Measurements from ENCODE around the gene CCDC196.

Gene CCDC196

DNA sequence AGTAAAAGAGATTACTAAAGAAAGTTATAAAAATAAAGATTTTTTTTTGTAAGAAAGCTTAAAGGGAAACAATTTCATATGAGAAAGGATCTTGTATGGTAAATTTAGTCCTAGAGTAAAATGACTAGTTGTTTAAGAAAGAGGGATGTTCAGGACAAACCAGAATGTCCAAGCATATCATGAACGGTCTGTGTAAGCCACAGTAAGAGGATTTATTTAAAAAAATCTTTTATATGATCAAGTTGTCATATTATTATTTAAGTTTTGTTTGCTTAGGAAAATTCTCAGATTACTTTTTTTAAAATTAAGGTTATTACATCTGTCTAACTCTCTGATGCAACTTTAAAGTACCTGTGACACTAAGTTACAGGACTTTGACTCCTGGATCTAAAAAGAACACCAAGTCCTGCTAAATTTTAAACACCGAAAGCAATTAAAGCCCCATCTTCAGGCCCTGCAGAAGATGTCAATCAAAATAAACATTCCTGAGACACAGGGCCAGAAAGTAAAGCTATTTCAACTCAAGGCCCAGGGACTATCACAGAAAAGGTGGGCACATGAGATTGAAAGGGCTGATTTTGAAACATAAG is 17.3 kb upstream of the CCDC196 start:
- Histone ChIP-seq H3K4me3 (ENCODE audit: severe bottlenecking) (no peak overlapping the region), H3K27me3 (ENCODE audit: insufficient read depth, poor library complexity, severe bottlenecking) (no peaks in the 10 kb centered on the region), H3K9me3 (ENCODE audit: severe bottlenecking) (peaks cover 17% of the 10 kb centered on the region), H3K4me1 (ENCODE audit: insufficient read depth, poor library complexity, severe bottlenecking) (no peaks in the 10 kb centered on the region), H3K36me3 (ENCODE audit: low read depth) (no peaks in the 10 kb centered on the region), H3K27ac (ENCODE audit: poor library complexity, severe bottlenecking) (no peak overlapping the region)
- TF ChIP-seq, protein P1, sequence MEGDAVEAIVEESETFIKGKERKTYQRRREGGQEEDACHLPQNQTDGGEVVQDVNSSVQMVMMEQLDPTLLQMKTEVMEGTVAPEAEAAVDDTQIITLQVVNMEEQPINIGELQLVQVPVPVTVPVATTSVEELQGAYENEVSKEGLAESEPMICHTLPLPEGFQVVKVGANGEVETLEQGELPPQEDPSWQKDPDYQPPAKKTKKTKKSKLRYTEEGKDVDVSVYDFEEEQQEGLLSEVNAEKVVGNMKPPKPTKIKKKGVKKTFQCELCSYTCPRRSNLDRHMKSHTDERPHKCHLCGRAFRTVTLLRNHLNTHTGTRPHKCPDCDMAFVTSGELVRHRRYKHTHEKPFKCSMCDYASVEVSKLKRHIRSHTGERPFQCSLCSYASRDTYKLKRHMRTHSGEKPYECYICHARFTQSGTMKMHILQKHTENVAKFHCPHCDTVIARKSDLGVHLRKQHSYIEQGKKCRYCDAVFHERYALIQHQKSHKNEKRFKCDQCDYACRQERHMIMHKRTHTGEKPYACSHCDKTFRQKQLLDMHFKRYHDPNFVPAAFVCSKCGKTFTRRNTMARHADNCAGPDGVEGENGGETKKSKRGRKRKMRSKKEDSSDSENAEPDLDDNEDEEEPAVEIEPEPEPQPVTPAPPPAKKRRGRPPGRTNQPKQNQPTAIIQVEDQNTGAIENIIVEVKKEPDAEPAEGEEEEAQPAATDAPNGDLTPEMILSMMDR (IDR thresholded peaks at IDR 0.05; ENCODE audit: poor library complexity, severe bottlenecking) = no peak
- no peak for DNase-seq (ENCODE audit: low spot score)
- no peak for ATAC-seq (ENCODE audit: low read depth)

DNA sequence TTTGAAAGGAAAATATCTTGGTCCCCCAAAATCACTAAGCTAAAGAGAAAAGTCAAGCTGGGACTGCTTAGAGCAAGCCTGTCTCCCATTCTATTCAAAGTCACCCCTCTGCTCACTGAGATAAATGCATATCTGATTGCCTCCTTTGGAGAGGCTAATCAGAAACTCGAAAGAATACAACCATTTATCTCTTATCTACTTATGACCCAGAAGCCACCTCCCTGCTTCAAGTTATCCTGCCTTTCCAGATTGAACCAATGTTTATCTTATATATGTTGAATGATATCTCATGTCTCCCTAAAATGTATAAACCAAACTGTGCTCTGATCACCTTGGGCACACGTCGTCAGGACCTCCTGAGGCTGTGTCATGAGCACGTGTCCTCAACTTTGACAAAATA is 14.6 kb upstream of the CCDC196 start:
- ATAC-seq (ENCODE audit: low read depth) (no peak), DNase-seq (ENCODE audit: low spot score) (no peak)
- TF ChIP-seq, protein P1 (IDR thresholded peaks at IDR 0.05; ENCODE audit: poor library complexity, severe bottlenecking) = no peak
- H3K4me1 ChIP-seq (ENCODE audit: insufficient read depth, poor library complexity, severe bottlenecking) = no peaks in the 10 kb centered on the region
- H3K27me3 ChIP-seq (ENCODE audit: insufficient read depth, poor library complexity, severe bottlenecking) = no peaks in the 10 kb centered on the region
- H3K9me3 ChIP-seq (ENCODE audit: severe bottlenecking) = peaks cover 17% of the 10 kb centered on the region
- no peak overlapping the region for H3K27ac ChIP-seq (ENCODE audit: poor library complexity, severe bottlenecking)
- no peak overlapping the region for H3K4me3 ChIP-seq (ENCODE audit: severe bottlenecking)
- H3K36me3 ChIP-seq (ENCODE audit: low read depth) = no peaks in the 10 kb centered on the region

DNA sequence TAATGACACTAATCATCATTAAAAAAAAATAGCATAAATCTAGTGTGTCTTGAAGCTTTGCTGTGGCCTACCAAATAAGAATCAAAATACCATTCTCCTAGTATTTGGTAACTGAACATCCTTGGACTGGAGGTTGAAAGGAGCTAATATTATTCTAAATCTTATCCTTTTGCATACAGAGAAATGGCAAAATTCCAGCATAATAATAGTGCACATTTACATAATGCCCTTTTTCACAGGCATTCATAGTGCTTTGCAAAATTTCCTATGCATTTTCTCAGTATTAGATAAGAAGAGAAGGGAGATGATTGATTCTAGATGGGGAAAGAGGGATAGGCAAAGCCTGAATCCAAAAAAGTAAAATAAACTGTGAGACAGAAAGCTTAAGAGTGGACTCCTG is 13.9 kb upstream of the CCDC196 start:
- ATAC-seq (ENCODE audit: low read depth) (no peak), DNase-seq (ENCODE audit: low spot score) (no peak)
- H3K9me3 ChIP-seq (ENCODE audit: severe bottlenecking) = peaks cover 17% of the 10 kb centered on the region
- no peak overlapping the region for H3K4me3 ChIP-seq (ENCODE audit: severe bottlenecking)
- no peaks in the 10 kb centered on the region for H3K4me1 ChIP-seq (ENCODE audit: insufficient read depth, poor library complexity, severe bottlenecking)
- H3K36me3 ChIP-seq (ENCODE audit: low read depth) = no peaks in the 10 kb centered on the region
- no peaks in the 10 kb centered on the region for H3K27me3 ChIP-seq (ENCODE audit: insufficient read depth, poor library complexity, severe bottlenecking)
- no peak overlapping the region for H3K27ac ChIP-seq (ENCODE audit: poor library complexity, severe bottlenecking)
- TF ChIP-seq, protein P1 (IDR thresholded peaks at IDR 0.05; ENCODE audit: poor library complexity, severe bottlenecking) = no peak

DNA sequence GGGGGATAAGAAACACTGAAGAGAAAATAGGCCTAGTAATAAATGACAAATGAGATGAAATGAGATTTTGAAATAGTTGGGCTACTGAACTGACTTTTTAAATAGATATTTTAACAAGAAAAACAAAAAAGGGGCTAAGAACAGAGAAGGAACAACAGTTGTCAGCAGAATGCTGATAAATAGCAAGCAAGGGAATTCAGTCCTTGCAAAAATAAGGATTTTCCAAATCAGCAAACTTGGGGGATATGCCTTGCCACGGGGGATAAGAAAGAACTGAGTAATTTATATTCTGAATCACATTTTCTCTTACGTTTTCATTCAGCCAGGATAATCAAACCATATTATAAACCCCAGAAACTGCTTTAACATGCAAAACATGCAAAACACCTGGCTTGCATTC is 12.9 kb upstream of the CCDC196 start:
- TF ChIP-seq, protein P1 (IDR thresholded peaks at IDR 0.05; ENCODE audit: poor library complexity, severe bottlenecking) = no peak
- ATAC-seq (ENCODE audit: low read depth) (no peak), DNase-seq (ENCODE audit: low spot score) (no peak)
- Histone ChIP-seq H3K9me3 (ENCODE audit: severe bottlenecking) (peaks cover 17% of the 10 kb centered on the region), H3K4me1 (ENCODE audit: insufficient read depth, poor library complexity, severe bottlenecking) (no peaks in the 10 kb centered on the region), H3K27ac (ENCODE audit: poor library complexity, severe bottlenecking) (no peak overlapping the region), H3K4me3 (ENCODE audit: severe bottlenecking) (no peak overlapping the region), H3K36me3 (ENCODE audit: low read depth) (no peaks in the 10 kb centered on the region), H3K27me3 (ENCODE audit: insufficient read depth, poor library complexity, severe bottlenecking) (no peaks in the 10 kb centered on the region)

DNA sequence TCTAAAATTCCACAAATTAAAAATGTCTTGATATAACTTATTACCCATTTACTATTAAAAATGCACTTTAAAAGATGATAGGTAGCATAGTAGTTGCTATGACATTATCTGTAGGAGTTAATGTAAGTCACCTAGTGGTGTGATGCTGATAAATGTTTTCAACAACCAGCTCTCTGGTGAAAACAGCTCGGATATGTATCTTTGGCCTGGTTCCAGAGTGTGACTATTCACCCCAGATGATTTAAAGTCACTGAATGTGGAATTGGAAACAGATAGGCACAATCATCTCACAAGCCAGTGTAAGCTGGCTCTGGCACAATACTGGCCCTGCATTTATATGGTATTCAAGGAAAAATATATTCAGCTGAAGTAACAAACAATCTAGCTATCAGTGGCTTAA is 9.2 kb upstream of the CCDC196 start:
- DNase-seq (ENCODE audit: low spot score) = no peak
- Histone ChIP-seq H3K36me3 (ENCODE audit: low read depth) (0 out of 2 replicates have a peak, but pooled peaks cover under 1% of the 10 kb centered on the region), H3K9me3 (ENCODE audit: severe bottlenecking) (no peaks in the 10 kb centered on the region), H3K4me3 (ENCODE audit: severe bottlenecking) (no peak overlapping the region), H3K27me3 (ENCODE audit: insufficient read depth, poor library complexity, severe bottlenecking) (no peaks in the 10 kb centered on the region), H3K27ac (ENCODE audit: poor library complexity, severe bottlenecking) (no peak overlapping the region), H3K4me1 (ENCODE audit: insufficient read depth, poor library complexity, severe bottlenecking) (no peaks in the 10 kb centered on the region)
- ATAC-seq (ENCODE audit: low read depth) = no peak; the same call in 2 of the 3 replicates
- TF ChIP-seq, protein P1 (IDR thresholded peaks at IDR 0.05; ENCODE audit: poor library complexity, severe bottlenecking) = no peak
